ENCODE measurements around the gene RTEL1.

DNA sequence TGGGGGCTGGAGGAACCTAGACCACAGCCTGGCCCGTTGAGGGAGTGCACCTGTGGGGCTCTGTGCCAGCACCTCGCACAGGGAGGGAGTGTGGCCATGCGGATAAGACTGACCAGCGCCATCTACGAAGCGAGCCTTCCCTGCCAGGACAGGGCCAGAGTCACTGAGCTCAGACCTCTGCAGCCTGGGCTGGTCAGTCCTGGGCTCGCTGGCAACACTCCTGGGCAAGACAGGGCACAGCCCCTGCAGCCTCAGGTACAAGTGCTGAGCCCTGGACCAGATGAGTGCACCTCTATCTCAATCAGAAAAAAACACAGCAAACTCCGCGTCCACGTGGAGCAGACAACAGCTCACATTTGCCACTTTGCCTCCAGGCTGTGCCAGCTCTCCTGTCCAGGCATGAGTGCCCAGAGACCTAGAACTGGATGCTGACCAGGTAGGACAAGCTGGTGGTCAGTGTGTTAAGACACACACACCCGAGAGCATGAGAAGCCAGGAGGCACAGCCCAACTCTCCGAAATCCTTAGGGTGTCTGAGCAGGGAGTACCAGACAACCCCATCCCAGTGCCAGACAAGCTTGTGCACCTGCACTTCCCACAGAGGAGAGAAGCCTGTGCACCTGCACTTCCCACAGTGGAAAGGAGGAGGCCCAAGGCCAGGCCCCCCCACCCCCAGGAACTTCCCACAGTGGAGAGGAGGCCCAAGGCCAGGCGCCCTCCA lies 44.8 kb downstream of the RTEL1 start:
- TF ChIP-seq, protein P1, sequence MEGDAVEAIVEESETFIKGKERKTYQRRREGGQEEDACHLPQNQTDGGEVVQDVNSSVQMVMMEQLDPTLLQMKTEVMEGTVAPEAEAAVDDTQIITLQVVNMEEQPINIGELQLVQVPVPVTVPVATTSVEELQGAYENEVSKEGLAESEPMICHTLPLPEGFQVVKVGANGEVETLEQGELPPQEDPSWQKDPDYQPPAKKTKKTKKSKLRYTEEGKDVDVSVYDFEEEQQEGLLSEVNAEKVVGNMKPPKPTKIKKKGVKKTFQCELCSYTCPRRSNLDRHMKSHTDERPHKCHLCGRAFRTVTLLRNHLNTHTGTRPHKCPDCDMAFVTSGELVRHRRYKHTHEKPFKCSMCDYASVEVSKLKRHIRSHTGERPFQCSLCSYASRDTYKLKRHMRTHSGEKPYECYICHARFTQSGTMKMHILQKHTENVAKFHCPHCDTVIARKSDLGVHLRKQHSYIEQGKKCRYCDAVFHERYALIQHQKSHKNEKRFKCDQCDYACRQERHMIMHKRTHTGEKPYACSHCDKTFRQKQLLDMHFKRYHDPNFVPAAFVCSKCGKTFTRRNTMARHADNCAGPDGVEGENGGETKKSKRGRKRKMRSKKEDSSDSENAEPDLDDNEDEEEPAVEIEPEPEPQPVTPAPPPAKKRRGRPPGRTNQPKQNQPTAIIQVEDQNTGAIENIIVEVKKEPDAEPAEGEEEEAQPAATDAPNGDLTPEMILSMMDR (conservative IDR thresholded peaks at IDR 0.05 in 1 of 2, IDR thresholded peaks at IDR 0.05 in 1 of 2; ENCODE audit: extremely low read depth in 1 of 2, insufficient read depth in 1 of 2, low read depth in 1 of 2, low read length in 2 of 2) = no peak
- TF ChIP-seq EZH2 (IDR thresholded peaks at IDR 0.05; ENCODE audit: borderline replicate concordance, low read length) = no peak
